Measurements from ENCODE around the gene METTL24.

- TF ChIP-seq POLR2A (IDR thresholded peaks at IDR 0.05; ENCODE audit: low read depth) (no peak), EP300 (IDR thresholded peaks at IDR 0.05) (no peak)
- TF ChIP-seq, protein P1, sequence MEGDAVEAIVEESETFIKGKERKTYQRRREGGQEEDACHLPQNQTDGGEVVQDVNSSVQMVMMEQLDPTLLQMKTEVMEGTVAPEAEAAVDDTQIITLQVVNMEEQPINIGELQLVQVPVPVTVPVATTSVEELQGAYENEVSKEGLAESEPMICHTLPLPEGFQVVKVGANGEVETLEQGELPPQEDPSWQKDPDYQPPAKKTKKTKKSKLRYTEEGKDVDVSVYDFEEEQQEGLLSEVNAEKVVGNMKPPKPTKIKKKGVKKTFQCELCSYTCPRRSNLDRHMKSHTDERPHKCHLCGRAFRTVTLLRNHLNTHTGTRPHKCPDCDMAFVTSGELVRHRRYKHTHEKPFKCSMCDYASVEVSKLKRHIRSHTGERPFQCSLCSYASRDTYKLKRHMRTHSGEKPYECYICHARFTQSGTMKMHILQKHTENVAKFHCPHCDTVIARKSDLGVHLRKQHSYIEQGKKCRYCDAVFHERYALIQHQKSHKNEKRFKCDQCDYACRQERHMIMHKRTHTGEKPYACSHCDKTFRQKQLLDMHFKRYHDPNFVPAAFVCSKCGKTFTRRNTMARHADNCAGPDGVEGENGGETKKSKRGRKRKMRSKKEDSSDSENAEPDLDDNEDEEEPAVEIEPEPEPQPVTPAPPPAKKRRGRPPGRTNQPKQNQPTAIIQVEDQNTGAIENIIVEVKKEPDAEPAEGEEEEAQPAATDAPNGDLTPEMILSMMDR (IDR thresholded peaks at IDR 0.05): no peak
Observed at GRCh38 chr6:110325197-110325596, 33.0 kb downstream of the METTL24 start.

All from esophagus muscularis mucosa (tissue), 4 donors.